B cell (primary cell): ENCODE measurements around the gene MRPL14. TPM values are rescaled to one million over a fixed set of nuclear protein-coding genes. Genes with fewer than 3 reads are reported as not detected.

Experiments used
- ATAC-seq: fragments of 200-7000 bp; cut with Tn5 transposase; one replicate; pipeline ENCODE4 v1.10.0; 2021; ENCODE audit warnings: low read depth, mild to moderate bottlenecking, moderate number of reproducible peaks, moderate library complexity
- CTCF ChIA-PET: fragments of 350-600 bp; sonication (Branson Sonifier 250); formaldehyde crosslinking; loops from one replicate; lab custom pipeline; 2021; ENCODE audit warnings: antibody characterized with exemption, inconsistent platforms; lab: Charles Lee
- POLR2A ChIA-PET: fragments of 350-600 bp; sonication (Branson Sonifier 250); formaldehyde crosslinking; loops from one replicate; lab custom pipeline; 2021; ENCODE audit warnings: antibody characterized with exemption; lab: Charles Lee
- DNase-seq: peaks from one replicate; pipeline ENCODE4 v3.0.0; 2013
- H2AFZ ChIP-seq: 2 replicates; pipeline ENCODE4 v1.6.1; 2012; ENCODE audit warnings: mild to moderate bottlenecking, low read depth, low read length; ENCODE audit not compliant: insufficient read depth, poor library complexity, severe bottlenecking
- H3K27ac ChIP-seq, 2 donors: 1 replicate in 1 of 2; 2 replicates in 1 of 2; pipeline ENCODE4 v1.5.1; 2012 to 2013; ENCODE audit warnings: low read length in 2 of 2, mild to moderate bottlenecking in 2 of 2, moderate library complexity in 1 of 2
- H3K27me3 ChIP-seq, 4 experiments: fragments of 200-600 bp in 1 of 4; sonication (generic) in 1 of 4; replicated peaks in 1 of 4; 1 replicate in 2 of 4; 2 replicates in 2 of 4; pipeline versions ENCODE4 v1.6.1 to v1.7.0; 2013 to 2016; ENCODE audit warnings: low read length in 3 of 4, mild to moderate bottlenecking in 2 of 4, mixed read lengths in 1 of 4, moderate library complexity in 1 of 4; ENCODE audit not compliant: insufficient read depth in 4 of 4, control insufficient read depth in 3 of 4; ENCODE audit errors: control extremely low read depth in 1 of 4
- H3K36me3 ChIP-seq, 2 experiments: replicated peaks in 1 of 2; 1 replicate in 1 of 2; 2 replicates in 1 of 2; pipeline versions ENCODE4 v1.6.1 to v1.7.1; 2013; ENCODE audit warnings: low read length in 1 of 2; ENCODE audit not compliant: insufficient read depth in 2 of 2, control insufficient read depth in 1 of 2; ENCODE audit errors: control extremely low read depth in 1 of 2, extremely low read depth in 1 of 2
- H3K4me1 ChIP-seq, 2 donors: fragments of 200-600 bp in 1 of 2; sonication (generic) in 1 of 2; 1 replicate in 1 of 2; 2 replicates in 1 of 2; pipeline versions ENCODE4 v1.5.1 to v1.6.1; 2013 to 2017; ENCODE audit warnings: low read length in 2 of 2; ENCODE audit not compliant: control insufficient read depth in 2 of 2, insufficient read depth in 2 of 2
- H3K4me2 ChIP-seq: replicated peaks from 2 replicates; pipeline ENCODE3; 2012; ENCODE audit warnings: mild to moderate bottlenecking, low read depth, low read length; ENCODE audit not compliant: poor library complexity, severe bottlenecking
- H3K4me3 ChIP-seq, 5 experiments: fragments of 200-600 bp in 1 of 5; sonication (generic) in 1 of 5; 1 replicate in 3 of 5; 2 replicates in 2 of 5; pipeline versions ENCODE4 v1.5.1 to v1.7.0; 2011 to 2016; ENCODE audit warnings: low read length in 4 of 5, mild to moderate bottlenecking in 4 of 5, low read depth in 2 of 5, control low read depth in 1 of 5, moderate library complexity in 1 of 5; ENCODE audit not compliant: insufficient read depth in 1 of 5; ENCODE audit errors: control extremely low read depth in 1 of 5, extremely low read depth in 1 of 5
- H3K79me2 ChIP-seq: fragments of 200-600 bp; sonication (generic); one replicate; pipeline ENCODE4 v1.6.0; 2016; ENCODE audit warnings: low read length; ENCODE audit not compliant: control insufficient read depth, insufficient read depth
- H3K9ac ChIP-seq: fragments of 200-600 bp; sonication (generic); 2 replicates; pipeline ENCODE4 v1.6.1; 2017; ENCODE audit warnings: mild to moderate bottlenecking, low read length, moderate library complexity
- H3K9me3 ChIP-seq, 3 donors: one replicate each; pipeline versions ENCODE4 v1.6.1 to v1.7.1; 2013; ENCODE audit warnings: low read length in 2 of 3; ENCODE audit not compliant: control insufficient read depth in 2 of 3, insufficient read depth in 1 of 3; ENCODE audit errors: control extremely low read depth in 1 of 3
- H4K20me1 ChIP-seq: 2 replicates; pipeline ENCODE4 v1.6.0; 2012; ENCODE audit warnings: mild to moderate bottlenecking, low read length; ENCODE audit not compliant: insufficient read depth, control insufficient read depth, poor library complexity, severe bottlenecking
- H3K27ac Mint-ChIP-seq: one replicate; pipeline ENCODE4 v1.8.0; 2021; ENCODE audit warnings: mixed read lengths
- H3K27me3 Mint-ChIP-seq: one replicate; pipeline ENCODE4 v1.8.0; 2021; ENCODE audit warnings: mixed read lengths
- H3K4me1 Mint-ChIP-seq: one replicate; pipeline ENCODE4 v1.8.0; 2021; ENCODE audit warnings: mixed read lengths
- H3K4me3 Mint-ChIP-seq: one replicate; pipeline ENCODE4 v1.8.0; 2021; ENCODE audit warnings: mixed read lengths
- H3K9me3 Mint-ChIP-seq: one replicate; pipeline ENCODE4 v1.8.0; 2022; ENCODE audit warnings: mixed read lengths; ENCODE audit not compliant: insufficient read depth
- CTCF ChIP-seq: fragments of 200-600 bp; IDR thresholded peaks from one replicate; pipeline ENCODE4 v1.8.0; 2022; ENCODE audit warnings: antibody characterized with exemption, mild to moderate bottlenecking
- EZH2 ChIP-seq: IDR thresholded peaks from 2 replicates; pipeline ENCODE4 v1.6.1; 2012; ENCODE audit warnings: borderline replicate concordance, low read depth, mild to moderate bottlenecking, moderate library complexity, low read length; ENCODE audit not compliant: insufficient read depth, poor library complexity, severe bottlenecking
- WGBS: methylation state at CpG from one replicate; pipeline ENCODE4 v1.1.5; 2013; ENCODE audit warnings: missing lambda C conversion rate; ENCODE audit not compliant: insufficient coverage; 5-methylcytosine and 5-hydroxymethylcytosine counted together
- intact Hi-C: fragments of 100-400 bp; cut with micrococcal nuclease; formaldehyde crosslinking; loops from one replicate; pipeline ENCODE4 v1.10.0; 2022
- polyA plus RNA-seq: library from polyadenylated mRNA; depleted of rRNA; stranded (reverse); fragments of >200 nt; gene quantifications from 2 replicates; pipeline ENCODE4 v1.2.3, GENCODE V29; 2012
- total RNA-seq, 2 donors: library from RNA; stranded (reverse); fragments of 120-200 nt in 1 of 2; gene quantifications; 1 replicate in 1 of 2; 2 replicates in 1 of 2; pipeline versions ENCODE4 v1.2.3 to v1.2.4, GENCODE V29; 2013 to 2022

MRPL14 gene
- total and polyA plus RNA-seq, 2 donors (not counting 1 experiment from before 2014, with no cell fraction given), result 16.7 to 23.5 TPM

GRCh38 chr6:44126320-44127149, 717 bp downstream of the MRPL14 start:
- H2AFZ ChIP-seq, result peak overlapping the region; percentile 54
- ChIA-PET CTCF (no interaction called here), POLR2A (no interaction called here)
- peak overlapping the region; percentile 90 for H3K4me2 ChIP-seq
- no peak for TF ChIP-seq EZH2
- TF ChIP-seq CTCF, result no peak
- no peaks in the 10 kb centered on the region for H3K27me3 Mint-ChIP-seq
- intact Hi-C loops, result loop anchor here (2.0 to 5.0 kb wide), 5 partner anchors 26 to 549 kb away; partner anchors contain the start of genes HSP90AB1, POLH, SLC29A1 and XPO5
- H3K9ac ChIP-seq, result peak overlapping the region; percentile 93
- H3K36me3 ChIP-seq, result no peaks in the 10 kb centered on the region
- peak; percentile 79 for DNase-seq
- WGBS, result 5% methylated on average over 14 of the region's 31 CpGs
- H3K27ac ChIP-seq, result peak overlapping the region; percentile 83 to 94
- H3K4me1 ChIP-seq, result peaks cover 36 to 51% of the 10 kb centered on the region in 2 donors
- H4K20me1 ChIP-seq, result peaks cover 31% of the 10 kb centered on the region
- H3K27me3 ChIP-seq, result no peaks in the 10 kb centered on the region
- H3K4me1 Mint-ChIP-seq, result peaks cover 51% of the 10 kb centered on the region
- peak overlapping the region; percentile 93 for H3K27ac Mint-ChIP-seq
- H3K4me3 ChIP-seq, result peak overlapping the region; percentile 62 to 97 (median 91)
- no peaks in the 10 kb centered on the region for H3K9me3 Mint-ChIP-seq
- H3K9me3 ChIP-seq, result no peaks in the 10 kb centered on the region
- H3K4me3 Mint-ChIP-seq, result peak overlapping the region; percentile 95
- peak; percentile 21 for ATAC-seq
- H3K79me2 ChIP-seq, result peaks cover 66% of the 10 kb centered on the region

GRCh38 chr6:44123544-44123943, 3.7 kb downstream of the MRPL14 start:
- no peaks in the 10 kb centered on the region for H3K9me3 ChIP-seq
- DNase-seq (no peak), ATAC-seq (no peak)
- H3K4me3 Mint-ChIP-seq, result no peak overlapping the region
- peak overlapping the region; percentile 34 for H3K4me2 ChIP-seq
- H3K4me3 ChIP-seq, result no peak overlapping the region
- no peak overlapping the region for H3K9ac ChIP-seq
- H3K9me3 Mint-ChIP-seq, result no peaks in the 10 kb centered on the region
- peaks cover 65% of the 10 kb centered on the region for H3K4me1 Mint-ChIP-seq
- H3K36me3 ChIP-seq, result no peaks in the 10 kb centered on the region
- POLR2A ChIA-PET, result no interaction called here
- H4K20me1 ChIP-seq, result peaks cover 51% of the 10 kb centered on the region
- H3K27me3 Mint-ChIP-seq, result no peaks in the 10 kb centered on the region
- CTCF ChIA-PET, result interaction anchor here (1.4 to 2.3 kb wide), 2 partner anchors 26 to 28 kb away, joined by 4 to 5 read pairs; no protein-coding TSS in a partner anchor
- no peak overlapping the region for H3K27ac Mint-ChIP-seq
- peaks cover 95% of the 10 kb centered on the region for H3K79me2 ChIP-seq
- H3K27me3 ChIP-seq, result no peaks in the 10 kb centered on the region
- TF ChIP-seq CTCF (no peak), EZH2 (no peak)
- intact Hi-C loops, result no loop called here
- no peak overlapping the region for H3K27ac ChIP-seq
- WGBS, result no CpG with 5 or more reads among the region's 2 CpGs
- peaks cover 34 to 48% of the 10 kb centered on the region in 2 donors for H3K4me1 ChIP-seq
- H2AFZ ChIP-seq, result no peak overlapping the region
